HG03280 (cell line): ENCODE results near the gene PINK1.
"Not testable (repeated sequence)": the region's sequence is repeated elsewhere in the genome, so short reads cannot be mapped to it uniquely, and the experiment has no call there.

Experiments used
- ATAC-seq: cut with Tn5 transposase; IDR thresholded peaks from one replicate; pipeline ENCODE4 v1.9.1; 2021; ENCODE audit warnings: mild to moderate bottlenecking, moderate library complexity; ENCODE audit not compliant: unreplicated experiment

PINK1 gene

DNA sequence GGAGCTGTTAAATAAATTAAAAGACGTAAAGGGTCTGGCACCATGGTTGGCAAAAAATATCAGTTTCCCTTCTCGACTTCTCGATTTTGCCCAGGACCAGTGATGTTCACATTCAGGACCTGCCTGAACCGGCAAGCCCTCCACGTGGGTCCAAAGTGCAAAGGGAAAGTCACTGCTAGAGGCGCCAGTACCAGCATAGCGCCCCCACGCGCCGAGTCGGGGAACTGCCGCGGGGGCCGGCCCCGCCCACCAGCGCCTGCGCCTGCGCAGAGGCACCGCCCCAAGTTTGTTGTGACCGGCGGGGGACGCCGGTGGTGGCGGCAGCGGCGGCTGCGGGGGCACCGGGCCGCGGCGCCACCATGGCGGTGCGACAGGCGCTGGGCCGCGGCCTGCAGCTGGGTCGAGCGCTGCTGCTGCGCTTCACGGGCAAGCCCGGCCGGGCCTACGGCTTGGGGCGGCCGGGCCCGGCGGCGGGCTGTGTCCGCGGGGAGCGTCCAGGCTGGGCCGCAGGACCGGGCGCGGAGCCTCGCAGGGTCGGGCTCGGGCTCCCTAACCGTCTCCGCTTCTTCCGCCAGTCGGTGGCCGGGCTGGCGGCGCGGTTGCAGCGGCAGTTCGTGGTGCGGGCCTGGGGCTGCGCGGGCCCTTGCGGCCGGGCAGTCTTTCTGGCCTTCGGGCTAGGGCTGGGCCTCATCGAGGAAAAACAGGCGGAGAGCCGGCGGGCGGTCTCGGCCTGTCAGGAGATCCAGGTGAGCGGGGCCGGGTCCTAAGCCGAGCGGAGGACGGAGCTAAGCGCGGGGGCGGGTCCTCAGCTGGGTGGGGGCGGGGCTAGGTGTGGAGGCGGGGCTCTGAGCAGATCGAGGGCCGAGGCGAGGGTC, at the start of gene PINK1:
Gene PINK1 (plus strand): TSS at position 269 of the 875 bp plus-strand sequence. CDS start 91 bp downstream, at position 360.
- ATAC-seq: peak; percentile 61

DNA sequence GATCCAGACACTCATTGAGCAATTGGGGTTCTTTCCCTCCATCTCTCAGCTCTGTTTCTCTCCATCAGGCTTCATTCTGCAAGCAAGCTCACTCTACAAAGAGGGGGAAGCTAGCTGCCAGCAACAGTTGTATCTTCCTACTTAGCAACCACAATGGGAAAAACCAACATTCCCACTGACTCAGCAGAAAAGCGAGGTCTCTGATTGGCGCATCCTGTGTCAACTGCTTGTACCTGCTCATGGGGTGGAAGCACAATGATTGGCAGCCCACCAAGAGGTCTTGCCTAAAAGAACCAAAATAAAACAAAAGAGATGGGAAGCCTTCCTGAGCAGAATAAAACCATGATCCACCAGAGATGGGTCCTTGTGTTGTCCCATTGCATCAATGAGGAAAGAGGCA, 48.4 kb upstream of the PINK1 start:
- ATAC-seq: no peak

DNA sequence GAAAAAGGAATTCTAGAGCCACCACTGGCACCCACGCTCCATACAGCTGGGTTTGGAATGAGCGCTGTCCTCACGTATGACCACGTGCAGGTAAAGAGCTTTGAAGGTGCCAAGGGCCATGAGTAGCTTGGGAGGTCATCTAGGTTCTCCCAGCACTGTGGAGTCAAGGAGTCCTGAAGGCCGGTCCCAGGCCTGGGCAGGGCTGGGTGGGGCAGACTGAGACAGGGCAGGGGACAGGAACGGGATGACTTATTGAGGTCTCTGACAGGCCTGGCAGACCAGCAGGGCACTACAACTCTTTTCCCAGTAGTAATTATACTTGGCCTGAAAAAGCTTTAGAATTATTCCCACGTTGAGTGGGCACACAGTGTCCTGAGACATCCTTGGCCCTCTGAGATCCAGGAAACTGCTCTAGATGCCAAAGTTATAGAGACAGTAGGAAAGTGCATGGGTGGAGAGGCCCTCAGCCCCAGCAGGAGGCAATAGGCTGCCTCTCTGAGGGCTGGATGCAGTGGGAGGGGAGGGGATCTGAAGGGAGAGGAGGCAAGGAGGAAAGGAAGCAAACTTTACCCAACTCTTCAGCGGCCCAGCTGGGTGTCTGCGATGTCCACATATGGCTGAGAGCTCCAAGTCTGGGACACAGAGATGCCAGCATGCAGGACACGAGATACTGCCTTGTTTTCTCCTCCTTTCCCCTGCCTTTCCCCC, 46.2 kb upstream of the PINK1 start:
- ATAC-seq: no peak

DNA sequence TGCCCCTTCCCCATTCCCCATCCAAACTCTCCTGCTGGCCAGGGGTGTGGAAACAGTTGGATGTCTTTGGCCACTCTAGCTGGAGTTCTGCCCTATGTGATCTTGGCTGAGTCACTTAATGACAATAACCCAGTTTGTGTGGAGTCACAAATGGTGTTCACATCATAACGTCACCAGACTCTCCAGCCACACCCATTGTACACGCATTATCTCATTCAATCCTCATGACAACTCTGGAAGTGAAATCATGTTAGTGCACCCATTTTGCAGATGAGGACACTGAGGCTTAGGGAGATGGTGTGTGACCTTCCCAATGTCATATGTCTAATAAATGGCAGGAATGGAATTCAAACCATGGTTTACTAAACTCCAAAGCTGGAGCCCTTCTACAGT, 45.6 kb upstream of the PINK1 start:
- ATAC-seq: no peak

DNA sequence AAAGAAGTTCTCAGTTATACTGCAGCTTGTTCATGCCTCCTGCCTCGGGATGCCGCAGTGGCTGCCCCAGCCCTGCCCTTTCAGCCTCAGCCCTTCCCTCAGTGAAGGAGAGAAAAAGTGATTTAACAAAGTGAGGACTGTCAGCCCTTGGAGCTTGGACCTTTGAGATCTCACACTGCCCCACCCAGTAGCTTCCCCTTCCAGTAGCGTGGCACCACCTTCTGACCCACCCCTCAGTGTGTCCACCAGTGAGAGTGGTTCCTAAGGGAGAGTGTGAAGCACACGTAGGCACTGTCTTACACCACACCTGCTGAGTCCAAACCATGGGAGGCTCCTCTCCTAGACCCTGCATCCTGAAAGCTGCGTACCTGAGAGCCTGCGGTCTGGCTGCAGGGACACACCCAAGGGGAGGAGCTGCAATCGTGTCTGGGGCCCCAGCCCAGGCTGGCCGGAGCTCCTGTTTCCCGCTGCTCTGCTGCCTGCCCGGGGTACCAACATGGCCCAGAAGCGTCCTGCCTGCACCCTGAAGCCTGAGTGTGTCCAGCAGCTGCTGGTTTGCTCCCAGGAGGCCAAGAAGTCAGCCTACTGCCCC, 44.5 kb upstream of the PINK1 start, which contains the start of gene CDA:
Gene CDA (plus strand): TSS at position 464 of the 592 bp plus-strand sequence. CDS start 33 bp downstream, at position 497.
- ATAC-seq: no peak

DNA sequence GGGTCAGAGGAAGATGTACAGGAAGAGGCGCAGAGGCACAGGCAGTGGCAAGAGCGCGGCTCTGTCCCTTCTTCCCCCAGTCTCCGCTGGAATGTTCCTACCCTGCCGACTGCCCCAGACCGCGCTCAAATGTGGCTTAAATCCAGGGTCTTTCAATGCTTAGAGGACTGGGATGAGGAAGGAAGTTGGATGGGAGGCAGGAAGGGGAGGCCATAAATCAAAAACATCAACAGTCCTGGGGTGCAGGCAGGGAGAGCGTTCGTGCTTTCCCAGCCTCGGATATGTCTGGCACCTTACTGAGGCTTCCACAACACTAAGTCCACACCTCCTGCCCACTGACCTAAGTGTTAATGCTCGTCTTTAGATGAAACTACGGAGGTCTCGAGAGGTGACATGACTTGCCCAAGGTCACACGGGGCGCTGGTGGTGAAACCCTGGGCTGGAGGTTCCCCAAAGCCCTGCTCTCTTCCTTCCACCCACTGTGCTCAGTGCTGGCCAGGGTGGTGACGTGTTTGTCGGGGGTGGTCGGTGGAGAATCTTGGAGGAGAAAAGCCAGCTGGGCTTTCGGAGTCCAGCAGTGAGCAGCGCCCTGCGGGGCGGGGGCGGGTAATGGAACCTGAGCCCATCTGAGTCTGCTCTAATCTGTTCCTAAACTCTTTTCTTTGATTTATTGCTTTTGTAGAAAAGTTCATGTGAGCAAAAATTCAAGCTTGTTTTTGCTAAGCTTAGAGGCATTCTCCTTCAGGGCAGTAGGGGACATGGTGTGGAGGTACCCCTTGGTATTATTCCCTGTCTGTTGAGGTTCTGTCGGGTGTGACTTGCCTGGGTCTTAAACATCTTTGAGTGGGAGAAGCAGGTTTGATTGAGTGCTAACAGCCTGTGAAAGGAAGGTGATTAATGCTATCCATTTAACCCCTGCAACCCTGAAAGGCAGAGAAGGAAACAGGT, 43.7 kb upstream of the PINK1 start:
- ATAC-seq: no peak

DNA sequence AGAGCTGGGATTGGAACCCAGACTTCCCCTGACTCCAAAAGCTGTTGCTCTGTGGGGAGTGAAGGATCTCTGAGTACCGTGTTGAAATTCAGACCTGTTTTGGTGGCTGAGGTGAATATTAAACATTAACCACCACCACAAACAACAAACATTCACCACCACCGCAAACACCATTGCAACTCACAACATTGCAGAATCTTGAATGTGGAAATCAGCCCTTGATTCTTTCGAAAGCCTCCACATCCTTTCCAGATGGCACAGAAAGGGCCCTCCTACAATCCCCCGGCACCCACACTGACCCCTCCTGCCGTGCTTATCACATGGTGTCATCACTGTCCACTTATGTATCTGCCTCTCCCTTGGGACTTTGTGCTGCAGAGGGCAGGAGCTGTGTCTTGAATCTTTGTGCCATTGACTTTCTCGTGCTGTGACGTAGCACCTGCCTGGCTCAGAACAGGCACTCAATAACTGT, 42.9 kb upstream of the PINK1 start:
- ATAC-seq: no peak

DNA sequence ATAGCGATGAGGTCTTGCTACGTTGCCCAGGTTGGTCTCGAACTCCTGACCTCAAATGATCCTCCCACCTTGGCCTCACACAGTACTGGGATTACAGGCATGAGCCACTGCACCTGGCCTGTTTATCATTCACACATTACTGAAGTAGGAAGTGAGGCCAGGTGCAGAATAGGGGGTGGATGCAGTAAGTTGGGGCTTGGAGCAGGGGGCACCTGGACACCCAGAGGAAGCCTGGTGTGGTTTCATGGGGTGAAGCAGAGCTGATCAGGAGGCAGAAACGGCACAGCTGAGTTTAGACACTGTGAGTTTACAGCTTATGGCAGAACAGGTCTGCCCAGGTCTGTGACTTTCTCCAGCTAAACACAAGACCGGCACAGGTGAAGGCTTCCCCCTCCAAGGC, 39.5 kb upstream of the PINK1 start:
- no peak for ATAC-seq

DNA sequence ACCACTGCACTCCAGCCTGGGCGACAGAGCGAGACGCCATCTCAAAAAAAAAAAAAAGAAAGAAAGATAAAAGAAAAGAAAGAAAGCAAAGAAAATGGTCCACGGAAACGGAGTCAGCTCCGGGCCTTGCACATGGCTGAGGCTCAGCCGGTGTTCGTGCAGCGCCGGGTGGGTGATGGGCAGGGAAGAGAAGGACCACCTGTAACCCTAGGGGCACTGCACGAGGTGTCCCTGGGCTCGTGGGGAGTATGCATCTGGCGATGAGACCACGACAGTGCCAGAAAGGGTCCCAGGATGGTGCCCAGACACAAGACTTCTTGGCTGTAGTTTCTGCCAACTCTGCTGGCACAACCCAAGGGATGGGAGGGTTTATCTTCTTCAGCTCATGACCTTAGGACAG, 38.5 kb upstream of the PINK1 start:
- ATAC-seq: no peak

DNA sequence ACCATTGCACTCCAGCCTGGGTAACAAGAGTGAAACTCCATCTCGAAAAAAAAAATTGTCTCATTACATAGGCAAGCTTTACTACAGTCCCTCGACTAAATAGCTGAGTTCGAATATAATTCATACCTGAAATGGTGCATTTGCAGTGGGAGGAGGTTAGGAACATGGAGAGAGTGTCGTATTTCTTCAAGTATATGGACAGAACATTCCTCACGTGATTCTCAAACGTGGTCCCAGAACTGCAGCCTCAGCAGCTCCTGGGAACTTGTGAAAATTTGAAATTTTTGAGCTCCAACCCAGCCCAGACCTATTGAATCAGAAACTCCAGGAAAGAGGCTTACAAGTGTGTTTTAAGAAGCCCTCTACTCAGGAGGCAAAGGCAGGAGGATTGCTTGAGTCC, 37.2 kb upstream of the PINK1 start:
- ATAC-seq: no peak

DNA sequence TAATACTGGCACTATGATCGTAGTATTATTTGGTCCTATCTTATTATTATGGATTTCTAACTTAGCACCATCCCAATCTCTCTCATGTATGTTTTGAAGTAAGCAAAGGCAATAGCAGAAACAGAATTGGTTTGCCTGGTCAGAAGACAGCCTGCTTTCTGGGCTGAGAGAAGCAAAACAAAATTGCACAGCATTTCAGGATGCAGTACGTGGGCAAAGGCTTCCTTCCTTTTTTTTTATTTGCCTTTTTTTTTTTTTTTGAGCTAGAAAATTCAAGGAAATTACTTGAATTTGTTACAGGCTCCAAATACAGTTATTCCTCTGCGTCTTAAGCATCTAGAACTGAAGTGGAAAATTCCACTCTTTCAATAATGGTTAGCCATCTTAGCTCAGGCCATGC, 35.6 kb upstream of the PINK1 start:
- ATAC-seq: no peak

DNA sequence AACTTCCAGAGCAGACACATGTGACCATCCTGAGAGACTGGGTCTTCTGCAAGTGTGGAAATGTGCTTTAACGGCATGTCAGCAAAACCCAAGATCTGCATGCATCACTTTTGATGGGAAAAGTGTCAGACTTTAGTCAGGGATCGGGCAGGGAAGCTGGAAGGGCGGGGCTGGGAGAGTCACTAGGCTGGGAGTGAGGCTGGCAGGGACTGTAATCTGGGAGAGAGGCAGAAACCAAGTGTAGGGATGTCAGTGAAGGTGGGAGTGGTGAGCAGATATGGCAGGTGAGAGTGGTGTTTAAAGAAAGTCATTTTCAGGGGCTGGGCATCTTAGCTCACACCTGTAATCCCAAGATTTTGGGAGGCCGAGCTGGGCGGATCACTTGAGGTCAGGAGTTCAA, 33.1 kb upstream of the PINK1 start:
- no peak for ATAC-seq

DNA sequence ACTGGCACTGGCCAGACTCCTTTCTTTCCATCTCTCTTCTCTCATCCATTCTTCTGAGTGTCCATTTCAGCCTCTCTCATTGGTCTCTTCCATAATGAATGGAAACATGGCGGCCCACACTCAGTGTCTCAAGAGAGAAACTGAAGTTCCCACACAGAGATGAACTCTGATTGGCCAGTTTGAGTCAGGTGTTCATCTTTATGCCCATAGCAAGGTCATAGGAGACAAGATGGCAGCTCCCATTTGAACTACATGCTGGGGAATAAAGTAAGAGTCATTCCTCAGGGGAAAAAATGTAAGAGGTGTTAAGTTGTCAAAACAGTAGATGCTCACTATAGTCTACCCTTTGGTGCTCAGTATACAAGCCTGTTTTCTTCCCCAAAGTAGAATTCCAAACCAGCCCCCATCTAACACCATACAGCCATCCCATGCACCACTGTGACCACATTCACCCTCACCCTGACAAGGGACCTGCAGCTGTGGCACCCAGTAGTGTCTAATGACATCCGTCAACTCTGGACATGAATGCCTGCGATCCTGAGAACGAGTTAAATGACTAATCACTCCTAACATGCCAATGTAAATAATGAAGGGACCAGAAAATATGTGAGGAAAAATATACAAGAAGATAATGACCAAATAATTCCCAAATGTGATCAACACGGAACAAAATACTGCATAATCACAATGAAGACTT, 32.0 kb upstream of the PINK1 start:
- no peak for ATAC-seq

DNA sequence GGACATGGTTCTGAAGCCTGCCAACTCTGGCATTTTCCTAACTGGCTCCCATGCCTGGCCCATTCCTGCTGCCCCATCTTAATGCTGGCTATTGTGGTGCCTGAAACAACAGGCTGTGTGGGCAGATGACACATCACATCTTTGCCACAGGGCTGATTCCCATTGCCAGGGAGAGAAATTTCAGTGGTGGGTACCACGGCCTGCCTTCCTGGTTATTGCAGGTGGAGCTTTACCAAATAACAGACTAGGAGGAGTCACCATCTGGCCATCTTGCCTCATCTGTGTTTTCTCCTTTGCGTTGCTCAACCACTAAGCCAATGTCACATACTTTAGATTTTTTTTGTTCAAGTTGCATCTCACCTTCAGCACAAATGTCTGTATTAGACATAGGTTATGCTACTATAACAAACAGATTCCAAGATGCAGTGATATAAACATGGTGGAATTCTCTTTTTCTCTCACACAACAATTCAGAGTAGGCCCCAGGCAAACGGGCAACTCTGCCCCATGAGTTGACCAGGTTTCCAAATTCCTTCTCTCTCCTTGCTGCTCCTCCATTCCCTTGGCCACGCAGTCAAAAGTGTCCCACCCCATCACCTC, 30.3 kb upstream of the PINK1 start:
- ATAC-seq: no peak

DNA sequence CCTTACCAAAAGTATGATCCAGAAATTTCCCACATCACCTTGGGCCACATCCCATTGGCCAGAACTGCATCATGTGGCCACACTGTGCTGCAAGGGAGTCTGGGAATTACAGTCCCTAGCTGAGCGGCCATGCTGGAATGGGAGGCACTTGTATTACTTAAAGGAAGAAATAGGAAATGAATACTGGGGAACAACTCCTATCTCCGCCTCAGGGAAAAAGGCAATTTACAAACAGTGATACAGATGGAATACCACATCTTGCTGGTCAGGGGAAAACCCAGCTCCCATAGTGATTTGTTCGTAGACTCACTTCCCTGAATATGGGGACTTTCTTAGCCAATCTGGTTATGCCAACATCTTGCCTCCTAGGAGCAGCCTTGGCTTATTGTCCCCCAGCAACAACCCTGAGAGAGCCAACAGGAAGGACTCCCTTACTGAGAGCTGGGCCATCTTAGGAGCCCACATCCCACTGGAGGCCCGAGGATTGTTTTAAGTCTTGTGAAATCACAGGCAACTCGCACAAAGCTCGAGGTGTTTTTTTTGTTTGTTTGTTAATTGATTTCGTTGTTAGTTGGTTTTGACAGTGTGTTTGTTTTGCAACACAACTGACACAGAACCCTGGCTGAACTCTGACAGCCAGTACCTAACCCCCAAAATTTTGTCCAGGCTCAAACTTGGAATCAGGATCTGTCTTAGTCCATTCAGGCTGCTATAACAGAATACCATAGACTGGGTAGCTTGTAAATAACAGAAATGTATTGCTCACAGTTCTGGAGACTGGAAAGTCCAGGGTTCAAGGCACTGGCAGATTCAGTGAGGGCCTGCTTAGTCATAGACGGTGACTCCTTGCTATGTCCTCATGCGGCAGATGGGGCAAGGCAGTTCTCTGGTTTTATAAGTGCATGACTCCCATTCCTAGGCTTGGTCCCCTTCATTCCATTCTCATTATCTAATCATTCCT, 29.5 kb upstream of the PINK1 start:
- ATAC-seq: no peak

DNA sequence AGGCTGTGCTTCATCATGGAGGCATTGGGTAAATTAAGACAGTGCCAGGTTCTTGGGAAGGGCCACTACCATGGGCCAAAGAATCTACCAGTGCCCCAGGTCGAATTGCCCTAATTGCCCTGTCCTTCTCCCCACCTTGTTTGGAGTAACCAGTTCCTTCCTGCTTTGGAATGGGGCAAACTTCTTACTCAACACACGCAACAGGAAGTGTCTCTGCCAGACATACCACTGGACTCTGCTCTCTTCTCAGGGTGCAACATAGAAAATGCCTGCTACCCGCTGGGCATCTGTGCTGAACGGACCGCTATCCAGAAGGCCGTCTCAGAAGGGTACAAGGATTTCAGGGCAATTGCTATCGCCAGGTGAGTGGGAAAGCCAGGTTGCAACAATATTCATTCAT, 28.6 kb upstream of the PINK1 start:
- ATAC-seq: no peak

DNA sequence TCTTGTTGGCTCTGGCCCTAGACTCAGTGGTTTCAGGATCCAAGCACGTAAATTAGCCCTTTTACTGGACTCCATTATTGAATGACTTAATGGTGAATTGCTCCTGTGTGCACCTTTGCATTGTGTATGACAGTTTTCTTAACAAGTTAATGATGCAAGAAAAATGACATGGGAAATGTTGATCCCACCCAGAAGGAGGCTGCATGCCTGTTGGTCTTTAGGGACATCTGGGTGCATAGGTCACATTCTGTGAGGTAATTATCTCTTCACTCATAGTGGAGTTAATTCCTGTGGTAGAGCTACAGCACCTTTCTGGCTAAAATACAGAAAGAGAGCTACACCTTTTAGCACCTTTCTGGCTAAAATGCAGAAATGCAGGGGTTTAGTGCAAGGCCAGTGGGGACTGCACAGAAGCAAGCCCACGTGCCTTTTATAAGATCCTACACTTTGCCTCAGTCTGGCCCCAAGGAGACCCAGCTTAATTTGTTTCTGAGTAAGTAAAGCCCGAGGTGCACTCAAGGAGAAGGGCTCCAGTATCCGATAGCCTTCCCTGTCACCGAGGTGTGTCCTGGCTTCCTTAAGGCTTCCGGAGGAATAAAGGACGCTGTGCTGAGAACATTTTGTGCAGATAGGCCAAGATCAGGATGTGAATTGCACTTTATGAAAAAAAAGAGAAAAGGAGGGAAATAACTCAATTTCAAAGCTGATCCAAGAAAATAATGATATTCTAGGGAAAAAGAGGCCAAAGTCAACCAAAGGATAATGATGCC, 26.3 kb upstream of the PINK1 start:
- not testable (repeated sequence) for ATAC-seq

DNA sequence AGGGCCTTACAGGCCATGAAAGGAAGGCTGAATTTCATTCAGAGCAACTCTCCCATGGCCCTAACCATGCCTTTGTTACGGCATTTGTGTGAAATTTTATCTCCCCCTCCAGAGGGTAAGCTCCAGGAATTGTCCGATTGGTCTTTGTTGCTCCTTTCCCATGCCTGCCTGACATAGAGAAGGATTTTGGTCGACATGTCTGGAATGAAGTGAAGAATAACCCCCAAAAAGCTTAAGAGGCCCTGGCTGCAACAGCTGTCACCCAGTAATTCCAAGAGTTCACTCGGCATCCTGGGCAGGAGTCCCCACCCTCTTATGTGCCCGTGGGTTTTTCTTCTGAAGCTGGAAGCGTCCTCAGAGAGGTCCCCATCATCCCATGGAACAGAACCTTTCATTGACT, 23.7 kb upstream of the PINK1 start:
- no peak for ATAC-seq
